H1 (cell line): Measurements from ENCODE around the gene APPL2. TPM values are rescaled to one million over a fixed set of nuclear protein-coding genes. Genes with fewer than 3 reads are reported as not detected.

Source experiments
- CTCF ChIA-PET: fragments of 300-600 bp; sonication (Branson Sonifier 250); formaldehyde crosslinking; loops from one replicate; lab custom pipeline; 2021; ENCODE audit not compliant: partially characterized antibody; lab: Charles Lee
- POLR2A ChIA-PET: fragments of 300-600 bp; sonication (Branson Sonifier 250); formaldehyde crosslinking; loops from one replicate; lab custom pipeline; 2021; ENCODE audit warnings: inconsistent platforms; ENCODE audit not compliant: partially characterized antibody; lab: Charles Lee
- DNase-seq, 2 experiments: peaks; one replicate each; pipeline versions ENCODE4 v3.0.0 to v3.0.0-alpha.2; 2010 to 2022; ENCODE audit warnings: low spot score in 2 of 2, low read depth in 1 of 2, mixed read lengths in 1 of 2
- FAIRE-seq: peaks from 2 replicates; lab custom pipeline; 2011; peaks lifted over from hg19 to GRCh38; lab: Jason Lieb, UNC
- H2AFZ ChIP-seq: 2 replicates; pipeline ENCODE4 v1.8.1; 2012; ENCODE audit warnings: low read length, inconsistent platforms
- H2AK5ac ChIP-seq: 2 replicates; pipeline ENCODE4 v1.6.1; 2013; ENCODE audit warnings: low read depth, low read length
- H2BK120ac ChIP-seq: replicated peaks from 2 replicates; pipeline ENCODE3; 2013; ENCODE audit warnings: low read depth, low read length, inconsistent platforms
- H2BK12ac ChIP-seq: 2 replicates; pipeline ENCODE4 v1.6.1; 2013; ENCODE audit warnings: low read depth, low read length
- H2BK15ac ChIP-seq: 2 replicates; pipeline ENCODE4 v1.6.1; 2013; ENCODE audit warnings: low read length
- H2BK20ac ChIP-seq: 2 replicates; pipeline ENCODE4 v1.6.1; 2013; ENCODE audit warnings: low read length
- H2BK5ac ChIP-seq: 2 replicates; pipeline ENCODE4 v1.6.1; 2013; ENCODE audit warnings: low read depth, low read length
- H3K14ac ChIP-seq: 2 replicates; pipeline ENCODE4 v1.6.1; 2013; ENCODE audit warnings: inconsistent platforms; ENCODE audit not compliant: insufficient read length
- H3K18ac ChIP-seq: 2 replicates; pipeline ENCODE4 v1.6.1; 2013; ENCODE audit warnings: low read length; ENCODE audit errors: extremely low read depth
- H3K23ac ChIP-seq: 2 replicates; pipeline ENCODE4 v1.6.1; 2013; ENCODE audit warnings: inconsistent platforms; ENCODE audit not compliant: insufficient read length
- H3K23me2 ChIP-seq: 2 replicates; pipeline ENCODE4 v1.6.1; 2013; ENCODE audit warnings: low read depth, low read length
- H3K27ac ChIP-seq: 2 replicates; pipeline ENCODE4 v1.6.1; 2011; ENCODE audit warnings: low read depth, low read length, inconsistent platforms
- H3K27me3 ChIP-seq, 4 experiments: replicated peaks in 1 of 4; 1 replicate in 1 of 4; 2 replicates in 3 of 4; pipeline versions ENCODE4 v1.6.1 to v1.8.1; 2011 to 2013; ENCODE audit warnings: low read length in 3 of 4, mild to moderate bottlenecking in 3 of 4, inconsistent platforms in 2 of 4, mixed read lengths in 2 of 4, moderate library complexity in 1 of 4; ENCODE audit not compliant: control insufficient read depth in 3 of 4, insufficient read depth in 3 of 4; ENCODE audit errors: extremely low read depth in 1 of 4
- H3K36me3 ChIP-seq, 4 experiments: 2 replicates each; pipeline versions ENCODE4 v1.6.1 to v1.8.1; 2011 to 2013; ENCODE audit warnings: mild to moderate bottlenecking in 4 of 4, low read length in 3 of 4, moderate library complexity in 2 of 4, control low read depth in 1 of 4, inconsistent platforms in 1 of 4; ENCODE audit not compliant: insufficient read depth in 4 of 4, control insufficient read depth in 2 of 4
- H3K4ac ChIP-seq: replicated peaks from 2 replicates; pipeline ENCODE3; 2013; ENCODE audit warnings: low read length, low read depth, mixed read lengths, inconsistent platforms; ENCODE audit not compliant: insufficient read length
- H3K4me1 ChIP-seq, 4 experiments: replicated peaks in 1 of 4; 1 replicate in 1 of 4; 2 replicates in 3 of 4; pipeline versions ENCODE4 v1.6.1 to v1.8.1; 2011 to 2013; ENCODE audit warnings: low read length in 3 of 4, inconsistent platforms in 2 of 4, mixed read lengths in 1 of 4; ENCODE audit not compliant: insufficient read depth in 4 of 4, control insufficient read depth in 3 of 4
- H3K4me2 ChIP-seq, 2 experiments: 2 replicates each; pipeline versions ENCODE4 v1.6.1 to v1.8.1; 2011 to 2013; ENCODE audit warnings: low read depth in 2 of 2, low read length in 2 of 2, control low read depth in 1 of 2, inconsistent platforms in 1 of 2, mild to moderate bottlenecking in 1 of 2; ENCODE audit not compliant: insufficient read depth in 1 of 2
- H3K4me3 ChIP-seq, 4 experiments: fragments of 200-600, 300-600 bp in 1 of 4; sonication (generic), shearing (Covaris generic), sonication (Bioruptor Twin) in 1 of 4; 2 replicates each; pipeline versions ENCODE4 v1.5.1 to v1.8.1; 2011 to 2016; ENCODE audit warnings: low read length in 4 of 4, low read depth in 3 of 4, control low read depth in 2 of 4, inconsistent platforms in 2 of 4, mild to moderate bottlenecking in 2 of 4, mixed read lengths in 1 of 4, moderate library complexity in 1 of 4; ENCODE audit not compliant: insufficient read depth in 2 of 4; ENCODE audit errors: extremely low read depth in 1 of 4
- H3K56ac ChIP-seq: replicated peaks from 2 replicates; pipeline ENCODE3; 2013; ENCODE audit warnings: low read depth, mild to moderate bottlenecking, mixed read lengths, low read length, inconsistent platforms; ENCODE audit not compliant: insufficient read length
- H3K79me1 ChIP-seq: 2 replicates; pipeline ENCODE4 v1.6.1; 2013; ENCODE audit warnings: low read depth, low read length, control low read depth
- H3K79me2 ChIP-seq, 2 experiments: 2 replicates each; pipeline versions ENCODE4 v1.6.1 to v1.8.1; 2012 to 2013; ENCODE audit warnings: low read length in 2 of 2, mild to moderate bottlenecking in 2 of 2, inconsistent platforms in 1 of 2; ENCODE audit not compliant: insufficient read depth in 2 of 2, control insufficient read depth in 1 of 2
- H3K9ac ChIP-seq, 4 experiments: replicated peaks in 1 of 4; 1 replicate in 1 of 4; 2 replicates in 3 of 4; pipeline versions ENCODE4 v1.6.1 to v1.8.1; 2011 to 2013; ENCODE audit warnings: low read depth in 3 of 4, low read length in 3 of 4, control low read depth in 2 of 4, mild to moderate bottlenecking in 2 of 4, moderate library complexity in 2 of 4, inconsistent platforms in 1 of 4; ENCODE audit errors: extremely low read depth in 1 of 4
- H3K9me3 ChIP-seq, 2 experiments: 2 replicates each; pipeline versions ENCODE4 v1.6.1 to v1.8.1; 2012 to 2013; ENCODE audit warnings: mild to moderate bottlenecking in 2 of 2, moderate library complexity in 2 of 2, control low read depth in 1 of 2, inconsistent platforms in 1 of 2, low read depth in 1 of 2, low read length in 1 of 2, mixed read lengths in 1 of 2; ENCODE audit not compliant: insufficient read depth in 2 of 2
- H4K20me1 ChIP-seq, 2 experiments: replicated peaks in 1 of 2; 2 replicates each; pipeline versions ENCODE3 to v1.8.1; 2011 to 2013; ENCODE audit warnings: inconsistent platforms in 2 of 2, low read length in 2 of 2, mild to moderate bottlenecking in 1 of 2; ENCODE audit not compliant: insufficient read depth in 2 of 2, control insufficient read depth in 1 of 2
- H4K5ac ChIP-seq: 2 replicates; pipeline ENCODE4 v1.6.1; 2013; ENCODE audit warnings: low read length, low read depth, mixed read lengths, inconsistent platforms; ENCODE audit not compliant: insufficient read length
- H4K8ac ChIP-seq: 2 replicates; pipeline ENCODE4 v1.8.0; 2013; ENCODE audit warnings: mild to moderate bottlenecking, moderate library complexity, low read length, inconsistent platforms; ENCODE audit not compliant: insufficient read depth; ENCODE audit errors: extremely low read depth
- H4K91ac ChIP-seq: replicated peaks from 2 replicates; pipeline ENCODE3; 2013; ENCODE audit warnings: low read length, mixed read lengths, inconsistent platforms; ENCODE audit not compliant: insufficient read length
- CEBPB ChIP-seq: IDR thresholded peaks from 2 replicates; pipeline ENCODE4 v1.6.1; 2012; ENCODE audit warnings: low read depth, low read length
- HDAC2 ChIP-seq, 2 experiments: fragments of 300-600 bp in 1 of 2; sonication (generic) in 1 of 2; IDR thresholded peaks; 2 replicates each; pipeline ENCODE4 v1.6.1; 2011 to 2012; ENCODE audit warnings: low read depth in 2 of 2, low read length in 2 of 2, mild to moderate bottlenecking in 2 of 2, moderate library complexity in 2 of 2, borderline replicate concordance in 1 of 2, inconsistent platforms in 1 of 2
- HDAC6 ChIP-seq: IDR thresholded peaks from one replicate; pipeline ENCODE4 v1.7.1; 2012; ENCODE audit warnings: low read depth, mild to moderate bottlenecking, inconsistent platforms, low read length, moderate library complexity
- KDM4A ChIP-seq: IDR thresholded peaks from one replicate; pipeline ENCODE4 v1.7.1; 2012; ENCODE audit warnings: low read depth, mild to moderate bottlenecking, moderate library complexity, low read length, inconsistent platforms; ENCODE audit not compliant: severe bottlenecking
- POLR2AphosphoS5 ChIP-seq: IDR thresholded peaks from 2 replicates; pipeline ENCODE4 v1.6.1; 2011; ENCODE audit warnings: low read depth, low read length
- RFX5 ChIP-seq: IDR thresholded peaks from 2 replicates; pipeline ENCODE4 v1.6.1; 2011; ENCODE audit warnings: low read depth, low read length, improper control_type of control experiment, borderline replicate concordance
- SIN3A ChIP-seq, 2 experiments: IDR thresholded peaks in 1 of 2; conservative IDR thresholded peaks in 1 of 2; 2 replicates each; pipeline ENCODE4 v1.6.1; 2011 to 2012; ENCODE audit warnings: low read length in 2 of 2, improper control_type of control experiment in 1 of 2, low read depth in 1 of 2, mild to moderate bottlenecking in 1 of 2
- SRF ChIP-seq: IDR thresholded peaks from 2 replicates; pipeline ENCODE4 v1.6.1; 2011; ENCODE audit warnings: mild to moderate bottlenecking, low read depth, low read length, moderate library complexity
- SUZ12 ChIP-seq: fragments of 200-600 bp; sonication (generic); IDR thresholded peaks from 2 replicates; pipeline ENCODE4 v1.6.1; 2012; ENCODE audit warnings: mild to moderate bottlenecking, inconsistent platforms, low read length, moderate library complexity, mixed read lengths
- TBP ChIP-seq: IDR thresholded peaks from 2 replicates; pipeline ENCODE4 v1.6.1; 2011; ENCODE audit warnings: low read depth, low read length, improper control_type of control experiment
- TEAD4 ChIP-seq: IDR thresholded peaks from 2 replicates; pipeline ENCODE4 v1.6.1; 2012; ENCODE audit warnings: low read depth, low read length, inconsistent platforms, mixed read lengths
- USF2 ChIP-seq: IDR thresholded peaks from 2 replicates; pipeline ENCODE4 v1.6.1; 2011; ENCODE audit warnings: low read length, improper control_type of control experiment
- WGBS, 2 experiments: shearing (Covaris generic) in 1 of 2; methylation state at CpG; one replicate each; pipeline versions ENCODE4 v1.1.6 to v1.1.7; 2013 to 2015; ENCODE audit warnings: low lambda C conversion rate in 2 of 2, mixed read lengths in 2 of 2, inconsistent platforms in 1 of 2, low coverage in 1 of 2, missing lambda C conversion rate in 1 of 2; ENCODE audit not compliant: insufficient replicate concordance in 2 of 2, insufficient coverage in 1 of 2, insufficient read length in 1 of 2; ENCODE audit errors: extremely low coverage in 1 of 2, missing lambda C conversion rate in 1 of 2; 5-methylcytosine and 5-hydroxymethylcytosine counted together
- polyA plus RNA-seq, 7 experiments: library from polyadenylated mRNA; depleted of rRNA in 3 of 7; stranded (reverse) in 5 of 7; unstranded in 2 of 7; fragments of >200 nt in 5 of 7; fragments of 200-250 nt in 2 of 7; gene quantifications; 1 replicate in 5 of 7; 2 replicates in 1 of 7; 4 replicates in 1 of 7; pipeline versions ENCODE4 v1.2.1 to v1.2.3, GENCODE V29; 2011 to 2013; ENCODE audit warnings: missing spikeins in 2 of 7, mixed read lengths in 2 of 7
- total RNA-seq: library from RNA; stranded (reverse); fragmentation: NEBNext Ultra II Directional; extraction: Animal tissue kit (Norgen Biotek cat#: 25700); gene quantifications from 2 replicates; pipeline ENCODE4 v1.2.1, GENCODE V29; 2021

APPL2 gene
- total and polyA plus RNA-seq, 2 of the 8 experiments (the other 6 are each of a cell fraction or from before 2014, with no cell fraction given): 8.9 to 22.9 TPM

GRCh38 chr12:105229371-105229770 lies 6.6 kb downstream of the APPL2 start:
- ChIA-PET CTCF (no interaction called here), POLR2A (no interaction called here)
- Histone ChIP-seq H3K4me3 (no peak overlapping the region), H2AFZ (no peak overlapping the region), H3K79me1 (peaks cover 3% of the 10 kb centered on the region; the same call in 1 of the 2 replicates), H3K9ac (no peak overlapping the region), H2BK12ac (no peak overlapping the region), H3K27me3 (no peaks in the 10 kb centered on the region), H3K14ac (no peak overlapping the region), H3K36me3 (peaks cover 0 to 10% (median 2%) of the 10 kb centered on the region in 4 experiments; a peak in 5 of 8 replicates), H4K20me1 (peaks cover 0 to 2% of the 10 kb centered on the region in 2 experiments), H3K4ac (no peak overlapping the region), H3K56ac (no peak overlapping the region), H2BK120ac (no peak overlapping the region), H3K23me2 (no peaks in the 10 kb centered on the region), H3K27ac (no peak overlapping the region), H3K79me2 (peaks cover 0 to 10% of the 10 kb centered on the region in 2 experiments; a peak in 2 of 4 replicates), H3K9me3 (no peaks in the 10 kb centered on the region), H4K5ac (no peak overlapping the region), H2BK20ac (no peak overlapping the region), H3K4me1 (no peaks in the 10 kb centered on the region), H4K8ac (no peak overlapping the region), H2AK5ac (no peak overlapping the region), H3K23ac (no peak overlapping the region), H2BK5ac (no peak overlapping the region), H3K4me2 (no peak overlapping the region), H3K18ac (no peak overlapping the region), H4K91ac (no peak overlapping the region), H2BK15ac (no peak overlapping the region)
- FAIRE-seq (no peak), DNase-seq (no peak)
- WGBS, 2 experiments: 100% methylated on average over 1 of the region's 2 CpGs; no CpG with 5 or more reads in 1 of the 2 experiments
- TF ChIP-seq SUZ12 (no peak), KDM4A (no peak), USF2 (no peak), HDAC6 (no peak), RFX5 (no peak), POLR2AphosphoS5 (no peak), CEBPB (no peak), SIN3A (conservative IDR thresholded peaks at IDR 0.05 in 1 of 2, IDR thresholded peaks at IDR 0.05 in 1 of 2; ENCODE audit: low read depth in 1 of 2, low read length in 2 of 2) (no peak), HDAC2 (IDR thresholded peaks at IDR 0.05; ENCODE audit: borderline replicate concordance in 1 of 2, low read depth in 2 of 2, low read length in 2 of 2) (no peak), SRF (no peak), TBP (no peak), TEAD4 (no peak)
